ENCODE results near the gene BMP2K.

GRCh38 chr4:78787392-78788006 lies 11.3 kb downstream of the BMP2K start:
- TF ChIP-seq EZH2 (IDR thresholded peaks at IDR 0.05; ENCODE audit: borderline replicate concordance, low read length) (no peak), CTCF (conservative IDR thresholded peaks at IDR 0.05 in 1 of 2, IDR thresholded peaks at IDR 0.05 in 1 of 2; ENCODE audit: extremely low read depth in 1 of 2, insufficient read depth in 1 of 2, low read depth in 1 of 2, low read length in 2 of 2) (no peak)
